Natural killer cell (primary cell): ENCODE results near the gene DENND2D. TPM values are rescaled to one million over a fixed set of nuclear protein-coding genes. Genes with fewer than 3 reads are reported as not detected.

Experiments
- ATAC-seq, 3 donors: fragments of 150-1000 bp in 2 of 3; fragments of 200-7000 bp in 1 of 3; cut with Tn5 transposase; 1 replicate in 1 of 3; 2 replicates in 2 of 3; pipeline ENCODE4 v1.10.0; 2021; ENCODE audit warnings: mild to moderate bottlenecking in 2 of 3, moderate library complexity in 2 of 3
- DNase-seq, 2 donors: peaks; one replicate each; pipeline versions ENCODE4 v3.0.0 to v3.0.0-alpha.2; 2013 to 2021; ENCODE audit warnings: mixed read lengths in 1 of 2
- H3K27ac ChIP-seq: one replicate; pipeline ENCODE4 v1.5.1; 2013; ENCODE audit warnings: mild to moderate bottlenecking, low read length
- H3K27me3 ChIP-seq: one replicate; pipeline ENCODE4 v1.6.1; 2013; ENCODE audit warnings: low read length; ENCODE audit not compliant: control insufficient read depth, insufficient read depth
- H3K36me3 ChIP-seq: one replicate; pipeline ENCODE4 v1.6.1; 2013; ENCODE audit warnings: low read length; ENCODE audit not compliant: control insufficient read depth, insufficient read depth
- H3K4me1 ChIP-seq: one replicate; pipeline ENCODE4 v1.6.1; 2013; ENCODE audit warnings: low read length; ENCODE audit not compliant: control insufficient read depth, insufficient read depth
- H3K4me3 ChIP-seq: one replicate; pipeline ENCODE4 v1.5.1; 2013; ENCODE audit warnings: low read length
- H3K9me3 ChIP-seq: one replicate; pipeline ENCODE4 v1.6.1; 2013; ENCODE audit warnings: low read length; ENCODE audit not compliant: control insufficient read depth, insufficient read depth
- H3K27ac Mint-ChIP-seq, 2 donors: one replicate each; pipeline ENCODE4 v1.8.0; 2022; ENCODE audit warnings: mild to moderate bottlenecking in 2 of 2, mixed read lengths in 2 of 2, moderate library complexity in 1 of 2
- H3K27me3 Mint-ChIP-seq, 2 donors: one replicate each; pipeline ENCODE4 v1.8.0; 2022; ENCODE audit warnings: low read depth in 2 of 2, mixed read lengths in 2 of 2
- H3K36me3 Mint-ChIP-seq: one replicate; pipeline ENCODE4 v1.8.0; 2022; ENCODE audit warnings: mixed read lengths
- H3K4me1 Mint-ChIP-seq, 2 donors: one replicate each; pipeline ENCODE4 v1.8.0; 2022; ENCODE audit warnings: mixed read lengths in 2 of 2
- H3K4me3 Mint-ChIP-seq: one replicate; pipeline ENCODE4 v1.8.0; 2022; ENCODE audit warnings: mild to moderate bottlenecking, moderate library complexity, mixed read lengths
- H3K9me3 Mint-ChIP-seq, 2 donors: one replicate each; pipeline ENCODE4 v1.8.0; 2022; ENCODE audit warnings: mixed read lengths in 2 of 2
- WGBS: methylation state at CpG from one replicate; pipeline ENCODE4 v1.1.7; 2013; ENCODE audit warnings: missing lambda C conversion rate; ENCODE audit not compliant: insufficient coverage; 5-methylcytosine and 5-hydroxymethylcytosine counted together
- intact Hi-C: fragments of 100-400 bp; cut with micrococcal nuclease; formaldehyde crosslinking; loops from one replicate; pipeline ENCODE4 v1.14.2; 2022
- total RNA-seq, 4 donors: library from RNA; stranded (reverse); fragments of 120-200 nt in 1 of 4; gene quantifications; one replicate each; pipeline versions ENCODE4 v1.2.3 to v1.2.4, GENCODE V29; 2013 to 2022
- TF ChIP-seq, protein P1 (sequence below): fragments of 200-600 bp; IDR thresholded peaks from one replicate; pipeline ENCODE4 v1.8.0; 2022; ENCODE audit warnings: antibody characterized with exemption

Gene DENND2D
- total RNA-seq, 3 donors from 2014 or later (not counting 1 experiment from before 2014, with no cell fraction given) = 203 to 297 (median 203) TPM

DNA sequence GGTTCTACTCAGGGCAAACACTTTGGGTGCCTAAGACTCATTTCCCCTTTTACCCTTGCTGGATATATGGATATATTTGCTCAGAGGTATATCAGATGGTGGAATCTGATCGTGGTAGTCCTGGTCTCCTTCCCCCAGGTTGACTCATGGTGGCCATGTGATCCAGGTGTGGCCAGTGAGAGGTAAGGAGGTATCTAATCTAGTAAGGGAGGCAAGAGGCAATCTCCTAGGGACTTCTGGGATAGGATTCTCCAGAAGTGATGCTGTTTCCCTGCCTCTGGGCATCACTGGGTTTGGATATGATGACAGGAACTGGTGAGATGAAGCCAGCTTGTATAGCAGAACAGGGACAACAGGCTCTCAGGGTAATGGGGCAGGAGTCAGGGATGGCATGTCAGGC lies 8.5 kb upstream of the DENND2D start:
- Histone ChIP-seq H3K9me3 (no peaks in the 10 kb centered on the region), H3K4me1 (peaks cover 25% of the 10 kb centered on the region), H3K27me3 (no peaks in the 10 kb centered on the region), H3K27ac (no peak overlapping the region), H3K36me3 (no peaks in the 10 kb centered on the region), H3K4me3 (no peak overlapping the region)
- H3K36me3 Mint-ChIP-seq = no peaks in the 10 kb centered on the region
- intact Hi-C loops = loop anchor here (10.0 kb wide), 1 partner anchor 546 kb away; the partner anchor contains the start of gene DDX20
- 71% methylated on average over 1 of the region's 1 CpG for WGBS
- H3K27ac Mint-ChIP-seq = no peak overlapping the region
- peaks cover 33 to 40% of the 10 kb centered on the region in 2 donors for H3K4me1 Mint-ChIP-seq
- TF ChIP-seq, protein P1, sequence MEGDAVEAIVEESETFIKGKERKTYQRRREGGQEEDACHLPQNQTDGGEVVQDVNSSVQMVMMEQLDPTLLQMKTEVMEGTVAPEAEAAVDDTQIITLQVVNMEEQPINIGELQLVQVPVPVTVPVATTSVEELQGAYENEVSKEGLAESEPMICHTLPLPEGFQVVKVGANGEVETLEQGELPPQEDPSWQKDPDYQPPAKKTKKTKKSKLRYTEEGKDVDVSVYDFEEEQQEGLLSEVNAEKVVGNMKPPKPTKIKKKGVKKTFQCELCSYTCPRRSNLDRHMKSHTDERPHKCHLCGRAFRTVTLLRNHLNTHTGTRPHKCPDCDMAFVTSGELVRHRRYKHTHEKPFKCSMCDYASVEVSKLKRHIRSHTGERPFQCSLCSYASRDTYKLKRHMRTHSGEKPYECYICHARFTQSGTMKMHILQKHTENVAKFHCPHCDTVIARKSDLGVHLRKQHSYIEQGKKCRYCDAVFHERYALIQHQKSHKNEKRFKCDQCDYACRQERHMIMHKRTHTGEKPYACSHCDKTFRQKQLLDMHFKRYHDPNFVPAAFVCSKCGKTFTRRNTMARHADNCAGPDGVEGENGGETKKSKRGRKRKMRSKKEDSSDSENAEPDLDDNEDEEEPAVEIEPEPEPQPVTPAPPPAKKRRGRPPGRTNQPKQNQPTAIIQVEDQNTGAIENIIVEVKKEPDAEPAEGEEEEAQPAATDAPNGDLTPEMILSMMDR = no peak
- H3K27me3 Mint-ChIP-seq = no peaks in the 10 kb centered on the region
- no peak for ATAC-seq
- no peak overlapping the region for H3K4me3 Mint-ChIP-seq
- no peak for DNase-seq
- no peaks in the 10 kb centered on the region for H3K9me3 Mint-ChIP-seq

DNA sequence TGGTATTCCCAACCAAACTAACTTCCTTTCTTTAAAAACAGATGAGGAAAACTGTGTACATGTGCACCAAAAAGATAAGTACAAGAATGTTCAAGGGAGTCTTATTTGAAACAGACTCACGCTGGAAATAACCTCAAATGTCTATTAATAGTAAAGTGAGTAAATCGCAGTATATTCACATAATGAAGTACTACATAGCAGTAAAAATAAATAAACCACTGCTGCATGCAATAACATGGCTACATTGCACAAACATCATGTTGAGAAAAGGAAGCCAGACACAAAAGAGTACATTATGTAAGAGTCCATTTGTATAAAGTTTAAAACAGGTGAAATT lies 5.2 kb upstream of the DENND2D start:
- no peaks in the 10 kb centered on the region for H3K9me3 ChIP-seq
- no peaks in the 10 kb centered on the region for H3K27me3 ChIP-seq
- intact Hi-C loops = loop anchor here (10.0 kb wide), 1 partner anchor 549 kb away; the partner anchor contains the start of gene DDX20
- no peak overlapping the region for H3K4me3 ChIP-seq
- DNase-seq (no peak), ATAC-seq (no peak)
- peak overlapping the region; percentile 78 to 95 for H3K27ac Mint-ChIP-seq
- peak overlapping the region; percentile 87 for H3K27ac ChIP-seq
- no CpG with 5 or more reads among the region's 2 CpGs for WGBS
- no peaks in the 10 kb centered on the region for H3K27me3 Mint-ChIP-seq
- H3K36me3 ChIP-seq = no peaks in the 10 kb centered on the region
- H3K4me3 Mint-ChIP-seq = peak overlapping the region; percentile 72
- peaks cover 40% of the 10 kb centered on the region for H3K4me1 ChIP-seq
- peaks cover 50 to 55% of the 10 kb centered on the region in 2 donors for H3K4me1 Mint-ChIP-seq
- H3K36me3 Mint-ChIP-seq = no peaks in the 10 kb centered on the region
- no peaks in the 10 kb centered on the region for H3K9me3 Mint-ChIP-seq
- TF ChIP-seq, protein P1 = no peak

GRCh38 chr1:111204983-111205713 lies 4.7 kb upstream of the DENND2D start:
- Mint-ChIP-seq H3K9me3 (no peaks in the 10 kb centered on the region), H3K4me3 (peak overlapping the region; percentile 75), H3K27me3 (no peaks in the 10 kb centered on the region), H3K36me3 (no peaks in the 10 kb centered on the region), H3K4me1 (peaks cover 56 to 61% of the 10 kb centered on the region in 2 donors), H3K27ac (peak overlapping the region; percentile 78 to 95)
- Histone ChIP-seq H3K27ac (peak overlapping the region; percentile 87), H3K4me3 (peak overlapping the region; percentile 52), H3K27me3 (no peaks in the 10 kb centered on the region), H3K9me3 (no peaks in the 10 kb centered on the region), H3K4me1 (peaks cover 45% of the 10 kb centered on the region), H3K36me3 (no peaks in the 10 kb centered on the region)
- ATAC-seq (no peak), DNase-seq (peak in 1 of 2 donors; percentile 34)
- TF ChIP-seq, protein P1 = no peak
- intact Hi-C loops = loop anchor here (1.0 to 10.0 kb wide), 4 partner anchors 10 to 550 kb away; partner anchors contain the start of genes CEPT1, DDX20 and DRAM2
- 75% methylated on average over 7 of the region's 9 CpGs for WGBS
